Measurements from ENCODE around the gene REXO4.
A peak's percentile ranks its signal among the peaks of the same experiment; 100 is the strongest.
"Not testable (repeated sequence)": the region's sequence is repeated elsewhere in the genome, so short reads cannot be mapped to it uniquely, and the experiment has no call there.

REXO4 gene
- total RNA-seq, result 36.8 reads per million, percentile 61 among the genes with 10 or more reads in this experiment

- peak; percentile 68 for DNase-seq
Measured at GRCh38 chr9:133417541-133418461, at the start of gene REXO4. TSS of gene REXO4 (minus strand) at chr9:133418010. CDS start at chr9:133417844, 166 bp downstream.

GRCh38 chr9:133467101-133467500, 49.3 kb upstream of the REXO4 start:
- no peak for DNase-seq

GRCh38 chr9:133465984-133466383, 48.2 kb upstream of the REXO4 start:
- DNase-seq, result no peak

GRCh38 chr9:133464638-133465037, 46.8 kb upstream of the REXO4 start:
- DNase-seq, result no peak

GRCh38 chr9:133463864-133464615, 46.2 kb upstream of the REXO4 start:
- DNase-seq, result no peak

GRCh38 chr9:133463234-133463863, 45.5 kb upstream of the REXO4 start:
- no peak for DNase-seq

- no peak for DNase-seq
Measured at GRCh38 chr9:133461975-133462374, 44.2 kb upstream of the REXO4 start.

- peak; percentile 46 for DNase-seq
Measured at GRCh38 chr9:133460405-133461175, 42.8 kb upstream of the REXO4 start.

GRCh38 chr9:133459476-133460404, 41.9 kb upstream of the REXO4 start, which contains the start of gene CACFD1:
TSS of gene CACFD1 (plus strand) at chr9:133459978. CDS start at chr9:133460067, 89 bp downstream.
- DNase-seq, result peak; percentile 89

GRCh38 chr9:133458643-133459312, 41.0 kb upstream of the REXO4 start:
- DNase-seq, result no peak

- no peak for DNase-seq
Measured at GRCh38 chr9:133457748-133458147, 39.9 kb upstream of the REXO4 start.

GRCh38 chr9:133457233-133457632, 39.4 kb upstream of the REXO4 start:
- no peak for DNase-seq

- DNase-seq, result no peak
Measured at GRCh38 chr9:133456409-133456808, 38.6 kb upstream of the REXO4 start.

GRCh38 chr9:133455936-133456335, 38.1 kb upstream of the REXO4 start:
- no peak for DNase-seq

GRCh38 chr9:133454943-133455673, 37.3 kb upstream of the REXO4 start:
- no peak for DNase-seq

GRCh38 chr9:133454325-133454724, 36.5 kb upstream of the REXO4 start:
- DNase-seq, result no peak

GRCh38 chr9:133453651-133454050, 35.8 kb upstream of the REXO4 start:
- no peak for DNase-seq

- DNase-seq, result no peak
Measured at GRCh38 chr9:133452562-133452961, 34.8 kb upstream of the REXO4 start.

- not testable (repeated sequence) for DNase-seq
Measured at GRCh38 chr9:133451865-133452264, 34.1 kb upstream of the REXO4 start.

GRCh38 chr9:133449760-133450159, 31.9 kb upstream of the REXO4 start:
- no peak for DNase-seq

All from effector CD4-positive, alpha-beta T cell (primary cell).